HT1080 (cell line): ENCODE data around the gene SYT15. TPM values are rescaled to one million over a fixed set of nuclear protein-coding genes. Genes with fewer than 3 reads are reported as not detected.
A peak's percentile ranks its signal among the peaks of the same experiment; 100 is the strongest.
"Not testable (repeated sequence)": the region's sequence is repeated elsewhere in the genome, so short reads cannot be mapped to it uniquely, and the experiment has no call there.

ENCODE experiments used
- DNase-seq: peaks from one replicate; pipeline ENCODE4 v3.0.0-alpha.2; 2015; ENCODE audit warnings: low read depth
- total RNA-seq: library from RNA; depleted of rRNA; stranded (reverse); fragments of >200 nt; shearing (Covaris generic); gene quantifications from 2 replicates; pipeline ENCODE4 v1.2.3, GENCODE V29; 2014

SYT15 gene
- total RNA-seq, 1 experiment from 2014 or later, result 0.08 TPM

- DNase-seq, result no peak
Measured at GRCh38 chr10:46555713-46556514, 23.0 kb upstream of the SYT15 start.

GRCh38 chr10:46556515-46557318 lies 22.2 kb upstream of the SYT15 start, which contains the start of gene GPRIN2:
GPRIN2 (minus strand) TSS chr10:46556658; CDS start chr10:46550736, 5,922 bp downstream.
- no peak for DNase-seq

GRCh38 chr10:46557319-46558121 lies 21.4 kb upstream of the SYT15 start:
- DNase-seq, result no peak

GRCh38 chr10:46558122-46558391 lies 20.9 kb upstream of the SYT15 start:
- DNase-seq, result no peak

GRCh38 chr10:46558392-46559185 lies 20.3 kb upstream of the SYT15 start:
- no peak for DNase-seq

- DNase-seq, result no peak
Measured at GRCh38 chr10:46559231-46559671, 19.7 kb upstream of the SYT15 start.

- no peak for DNase-seq
Measured at GRCh38 chr10:46560381-46560780, 18.5 kb upstream of the SYT15 start.

- no peak for DNase-seq
Measured at GRCh38 chr10:46560952-46561351, 18.0 kb upstream of the SYT15 start.

- peak; percentile 56 for DNase-seq
Measured at GRCh38 chr10:46565591-46566332, 13.2 kb upstream of the SYT15 start.

- not testable (repeated sequence) for DNase-seq
Measured at GRCh38 chr10:46567151-46567550, 11.8 kb upstream of the SYT15 start.

- not testable (repeated sequence) for DNase-seq
Measured at GRCh38 chr10:46570655-46571054, 8.3 kb upstream of the SYT15 start.

GRCh38 chr10:46572765-46573164 lies 6.2 kb upstream of the SYT15 start:
- DNase-seq, result not testable (repeated sequence)

GRCh38 chr10:46573314-46573713 lies 5.6 kb upstream of the SYT15 start:
- peak; percentile 0 for DNase-seq

- DNase-seq, result not testable (repeated sequence)
Measured at GRCh38 chr10:46573884-46574283, 5.0 kb upstream of the SYT15 start.

- DNase-seq, result not testable (repeated sequence)
Measured at GRCh38 chr10:46577624-46578473, 1.1 kb upstream of the SYT15 start.

- not testable (repeated sequence) for DNase-seq
Measured at GRCh38 chr10:46579378-46579777, 450 bp downstream of the SYT15 start.

- not testable (repeated sequence) for DNase-seq
Measured at GRCh38 chr10:46581997-46582396, 3.1 kb downstream of the SYT15 start.

GRCh38 chr10:46582568-46582967 lies 3.6 kb downstream of the SYT15 start:
- not testable (repeated sequence) for DNase-seq

- not testable (repeated sequence) for DNase-seq
Measured at GRCh38 chr10:46584196-46584595, 5.3 kb downstream of the SYT15 start.
